ENCODE data around the gene KIAA1671. TPM values are rescaled to one million over a fixed set of nuclear protein-coding genes. Genes with fewer than 3 reads are reported as not detected.

Gene KIAA1671
- total RNA-seq, 4 donors from 2014 or later = 30.6 to 52.7 (median 39.9) TPM

GRCh38 chr22:25153961-25154666 is 201.6 kb downstream of the KIAA1671 start:
- WGBS, 2 donors = 65 to 68% methylated on average over 6 to 8 of the region's 8 CpGs
- Histone ChIP-seq H3K4me3 (no peak overlapping the region), H3K27ac (peak overlapping the region; percentile 12 to 71 (median 49)), H3K9me3 (no peaks in the 10 kb centered on the region), H3K4me1 (peaks cover 0 to 24% (median 9%) of the 10 kb centered on the region in 4 donors), H3K36me3 (no peaks in the 10 kb centered on the region), H3K27me3 (no peaks in the 10 kb centered on the region)
- TF ChIP-seq CTCF (IDR thresholded peaks at IDR 0.05) (no peak), EP300 (IDR thresholded peaks at IDR 0.05) (peak in 1 of 2 donors; percentile 28)
- peak; percentile 39 to 54 for DNase-seq (ENCODE audit: low spot score in 2 of 2)

GRCh38 chr22:25154667-25154999 is 202.1 kb downstream of the KIAA1671 start:
- no peaks in the 10 kb centered on the region for H3K36me3 ChIP-seq
- H3K27ac ChIP-seq = peak overlapping the region in 3 of 4 donors; percentile 40 to 71 (median 58)
- no peak overlapping the region for H3K4me3 ChIP-seq
- no peaks in the 10 kb centered on the region for H3K27me3 ChIP-seq
- WGBS, 2 donors = 20 to 36% methylated on average over 2 of the region's 2 CpGs
- no peak for DNase-seq (ENCODE audit: low spot score in 2 of 2)
- no peaks in the 10 kb centered on the region for H3K9me3 ChIP-seq
- TF ChIP-seq POLR2A (IDR thresholded peaks at IDR 0.05) (no peak), EP300 (IDR thresholded peaks at IDR 0.05) (no peak), CTCF (IDR thresholded peaks at IDR 0.05) (no peak)
- H3K4me1 ChIP-seq = peaks cover 0 to 24% (median 9%) of the 10 kb centered on the region in 4 donors

GRCh38 chr22:25156736-25157135 is 204.2 kb downstream of the KIAA1671 start:
- Histone ChIP-seq H3K4me3 (no peak overlapping the region), H3K9me3 (no peaks in the 10 kb centered on the region), H3K36me3 (no peaks in the 10 kb centered on the region), H3K27ac (no peak overlapping the region), H3K4me1 (peaks cover 0 to 24% (median 9%) of the 10 kb centered on the region in 4 donors), H3K27me3 (no peaks in the 10 kb centered on the region)
- no peak for DNase-seq (ENCODE audit: low spot score in 2 of 2)
- TF ChIP-seq CTCF (IDR thresholded peaks at IDR 0.05) = no peak
- TF ChIP-seq POLR2A (IDR thresholded peaks at IDR 0.05) = no peak
- TF ChIP-seq EP300 (IDR thresholded peaks at IDR 0.05) = no peak
- 80 to 85% methylated on average over 4 of the region's 4 CpGs for WGBS, 2 donors

GRCh38 chr22:25159028-25159427 is 206.5 kb downstream of the KIAA1671 start:
- TF ChIP-seq POLR2A (IDR thresholded peaks at IDR 0.05) = no peak
- TF ChIP-seq CTCF (IDR thresholded peaks at IDR 0.05) = no peak
- no peak for TF ChIP-seq EP300 (IDR thresholded peaks at IDR 0.05)
- DNase-seq (ENCODE audit: low spot score in 2 of 2) = no peak
- Histone ChIP-seq H3K4me3 (no peak overlapping the region), H3K9me3 (no peaks in the 10 kb centered on the region), H3K27ac (no peak overlapping the region), H3K4me1 (peaks cover 0 to 15% (median 6%) of the 10 kb centered on the region in 4 donors), H3K27me3 (no peaks in the 10 kb centered on the region), H3K36me3 (no peaks in the 10 kb centered on the region)
- 65 to 71% methylated on average over 5 to 10 of the region's 10 CpGs for WGBS, 2 donors

GRCh38 chr22:25160120-25160996 is 207.8 kb downstream of the KIAA1671 start:
- Histone ChIP-seq H3K9me3 (no peaks in the 10 kb centered on the region), H3K36me3 (no peaks in the 10 kb centered on the region), H3K27me3 (no peaks in the 10 kb centered on the region), H3K27ac (no peak overlapping the region), H3K4me1 (peaks cover 0 to 7% (median 0%) of the 10 kb centered on the region in 4 donors), H3K4me3 (no peak overlapping the region)
- WGBS, 2 donors = 92 to 93% methylated on average over 11 of the region's 11 CpGs
- TF ChIP-seq CTCF (IDR thresholded peaks at IDR 0.05) (no peak), POLR2A (IDR thresholded peaks at IDR 0.05) (no peak), EP300 (IDR thresholded peaks at IDR 0.05) (no peak)
- DNase-seq (ENCODE audit: low spot score in 2 of 2) = no peak
